ENCODE results near the gene IFI6.
A peak's percentile ranks its signal among the peaks of the same experiment; 100 is the strongest.
"Not testable (repeated sequence)": the region's sequence is repeated elsewhere in the genome, so short reads cannot be mapped to it uniquely, and the experiment has no call there.

IFI6 gene

DNA sequence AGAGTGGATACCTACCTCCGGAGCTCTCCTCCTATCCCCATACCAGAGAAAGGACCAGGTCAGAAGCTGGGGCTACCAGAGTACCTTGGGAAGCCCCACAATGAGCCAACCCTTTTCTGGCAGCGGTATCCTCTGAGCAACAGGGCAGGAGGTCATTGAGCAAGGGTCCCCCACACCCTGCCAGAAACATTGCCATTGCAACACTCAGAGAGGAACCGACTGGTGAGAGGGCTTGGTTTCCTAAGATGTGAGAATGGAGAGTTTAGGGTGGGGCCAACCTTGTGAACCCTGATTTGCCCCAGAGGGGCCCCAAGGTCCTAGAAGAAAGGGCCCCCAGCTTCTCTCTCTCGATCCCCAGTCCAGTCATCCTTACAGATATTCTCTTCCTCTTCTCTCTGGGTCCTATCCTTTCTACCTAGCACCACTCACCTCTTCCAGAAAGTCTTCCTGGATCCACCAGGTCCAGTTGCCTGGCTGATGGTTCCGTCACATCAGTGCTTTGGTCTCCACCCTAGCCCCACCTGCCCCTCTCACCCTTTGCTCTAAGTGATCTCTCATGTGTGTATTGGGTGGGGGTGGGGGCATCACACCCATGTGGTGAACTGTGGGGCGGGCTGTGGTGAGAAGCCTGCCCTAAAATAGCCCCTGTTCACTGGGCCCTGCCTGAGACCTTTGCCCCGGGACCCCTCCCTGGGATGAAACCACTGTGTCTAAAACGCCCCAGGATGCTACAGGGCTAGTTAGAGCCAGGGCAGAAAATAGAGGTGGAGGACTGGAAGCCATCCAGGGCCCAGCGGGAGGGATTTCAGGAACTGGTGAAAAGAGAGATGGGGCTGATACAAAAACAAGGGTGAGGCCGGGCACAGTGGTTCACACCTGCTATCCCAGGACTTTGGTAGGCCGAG is 45.7 kb downstream of the IFI6 start:
- DNase-seq: peak; percentile 37

GRCh38 chr1:27624467-27625178 is 47.4 kb downstream of the IFI6 start:
- DNase-seq: no peak

GRCh38 chr1:27623327-27624212 is 48.4 kb downstream of the IFI6 start:
- DNase-seq: no peak

GRCh38 chr1:27622828-27623227 is 49.2 kb downstream of the IFI6 start:
- no peak for DNase-seq

DNA sequence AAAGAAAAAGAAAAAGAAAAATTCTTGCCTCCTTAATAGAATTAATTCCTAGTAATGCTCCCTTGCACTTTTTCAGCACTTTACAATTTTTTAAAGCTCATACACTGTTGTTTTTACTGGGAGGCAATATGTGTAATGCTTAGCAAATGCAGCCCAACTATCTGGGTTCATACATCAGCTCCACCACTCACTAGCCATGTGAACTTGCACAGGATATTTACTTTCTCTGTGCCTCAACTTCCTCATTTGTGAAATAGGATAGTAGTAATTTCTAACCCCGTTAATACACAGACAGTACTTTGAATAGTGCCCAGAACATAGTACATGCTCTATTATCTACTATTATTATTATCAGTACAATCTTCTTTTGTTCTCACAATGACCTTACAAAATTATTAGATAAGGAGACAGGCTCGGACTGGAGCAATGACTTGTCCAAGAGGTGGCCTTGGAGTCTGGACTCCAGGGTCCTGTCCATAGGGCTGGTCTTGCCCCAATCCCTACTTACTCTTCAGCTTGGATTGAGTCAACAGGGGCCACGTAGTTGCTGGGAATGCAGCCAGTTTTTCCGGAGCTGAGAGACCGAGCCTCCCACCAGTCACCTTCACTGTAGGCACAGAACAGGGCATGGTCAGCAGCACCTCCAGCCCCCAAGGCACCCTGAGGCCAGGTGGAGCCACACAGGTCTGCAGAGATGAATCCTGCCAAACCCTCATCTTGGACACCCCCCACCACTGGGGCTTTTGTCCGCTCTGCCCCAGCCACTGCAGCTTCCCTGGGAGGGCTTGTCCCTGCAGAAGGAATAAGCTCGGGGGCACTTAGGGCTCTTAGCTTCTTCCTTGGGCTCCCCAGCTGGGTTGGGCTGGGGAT is 50.7 kb downstream of the IFI6 start:
- DNase-seq: no peak

- DNase-seq: not testable (repeated sequence)
Measured at GRCh38 chr1:27619782-27620438, 52.1 kb downstream of the IFI6 start.

- DNase-seq: no peak
Measured at GRCh38 chr1:27618341-27619082, 53.5 kb downstream of the IFI6 start.

GRCh38 chr1:27617420-27617819 is 54.6 kb downstream of the IFI6 start:
- DNase-seq: no peak

DNA sequence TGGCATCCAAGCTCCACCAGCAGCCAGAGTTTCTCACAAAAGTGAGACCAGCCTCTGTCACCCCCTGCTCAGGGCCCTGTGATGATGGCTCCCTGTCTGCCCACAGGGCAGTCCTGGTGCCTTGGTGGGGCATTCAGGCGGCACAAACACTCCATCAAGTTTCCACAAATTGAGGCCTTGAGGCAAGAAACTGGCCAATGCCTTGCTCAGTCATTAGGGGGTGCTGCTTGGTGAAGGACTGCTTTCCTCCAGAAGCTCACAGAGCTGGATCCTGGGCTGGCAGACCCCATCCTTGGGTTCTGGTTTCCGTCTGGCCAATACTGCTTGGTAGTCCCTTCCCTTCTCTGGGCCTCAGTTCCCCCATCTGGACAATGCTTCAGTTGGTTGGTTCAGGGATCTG is 55.6 kb downstream of the IFI6 start:
- no peak for DNase-seq
